ENCODE results near the gene LGALS3. TPM values are rescaled to one million over a fixed set of nuclear protein-coding genes. Genes with fewer than 3 reads are reported as not detected.

The LGALS3 gene
- total RNA-seq, 1 donor from 2014 or later = 246 TPM

DNA sequence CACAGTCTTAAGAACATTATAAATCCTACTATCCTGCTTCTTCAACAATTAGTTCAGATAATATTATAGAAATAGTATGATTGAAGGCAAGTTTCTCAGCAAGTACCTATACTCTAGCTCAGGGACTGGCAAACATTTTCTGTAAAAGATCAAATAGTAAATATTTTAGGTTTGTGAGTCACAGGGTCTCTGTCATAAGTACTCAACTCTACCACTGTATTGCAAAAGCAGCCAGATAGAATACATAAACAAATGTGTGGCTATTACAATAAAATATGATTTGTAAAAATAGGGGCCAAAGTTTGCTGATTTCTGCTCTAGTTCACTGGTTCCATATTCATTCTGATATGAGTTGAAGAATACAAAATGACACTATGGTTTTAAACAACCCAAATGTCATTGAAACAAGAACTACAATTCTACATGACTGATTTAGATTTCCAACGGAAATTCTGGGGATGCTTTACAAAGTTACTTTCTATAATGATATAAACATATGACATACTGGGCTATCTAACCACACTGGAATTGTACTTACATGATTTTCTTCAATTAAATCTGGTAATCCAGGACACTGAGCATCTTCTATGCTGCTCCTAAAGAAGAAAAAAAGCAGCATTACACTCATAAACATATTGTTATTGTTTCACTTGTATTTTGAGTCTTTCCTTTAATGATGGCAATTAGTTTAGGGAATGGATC is 23.2 kb downstream of the LGALS3 start:
- ATAC-seq (ENCODE audit: poor library complexity) = no peak
- intact Hi-C loops (cut with DNase I) = no loop called here

DNA sequence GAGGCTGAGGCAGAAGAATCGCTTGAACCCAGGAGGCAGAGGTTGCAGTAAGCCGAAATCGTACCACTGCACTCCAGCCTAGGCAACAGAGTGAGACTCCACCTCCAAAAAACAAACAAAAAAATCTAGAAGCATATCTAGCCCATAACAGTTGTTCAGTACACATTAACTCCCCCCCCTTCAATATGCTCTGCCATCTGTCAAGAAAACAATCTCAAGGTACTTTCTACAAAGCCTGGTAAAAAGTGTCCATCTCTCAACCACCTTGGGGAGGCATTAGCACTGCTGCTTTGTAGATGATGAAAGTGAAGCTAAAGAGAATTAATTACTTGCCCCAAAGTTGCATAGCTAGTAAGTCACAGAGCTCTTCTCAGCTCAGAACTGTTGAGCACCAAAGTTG is 24.9 kb downstream of the LGALS3 start:
- ATAC-seq (ENCODE audit: poor library complexity) (no peak), DNase-seq (no peak)
- intact Hi-C loops (cut with DNase I) = no loop called here

More for the DNA sequence above, 23.2 kb downstream of the LGALS3 start:
- no peak for DNase-seq

- DNase-seq = no peak
- intact Hi-C loops (cut with DNase I) = loop anchor here (5.0 kb wide), 1 partner anchor 65 kb away; no protein-coding TSS in a partner anchor
Measured at GRCh38 chr14:55157080-55157479, 28.0 kb downstream of the LGALS3 start.

GRCh38 chr14:55158412-55158811 is 29.4 kb downstream of the LGALS3 start:
- ATAC-seq (ENCODE audit: poor library complexity) = no peak
- intact Hi-C loops (cut with DNase I) = loop anchor here (5.0 kb wide), 1 partner anchor 66 kb away; no protein-coding TSS in a partner anchor
- no peak for DNase-seq

More at GRCh38 chr14:55157080-55157479, 28.0 kb downstream of the LGALS3 start:
- no peak for ATAC-seq (ENCODE audit: poor library complexity)

DNA sequence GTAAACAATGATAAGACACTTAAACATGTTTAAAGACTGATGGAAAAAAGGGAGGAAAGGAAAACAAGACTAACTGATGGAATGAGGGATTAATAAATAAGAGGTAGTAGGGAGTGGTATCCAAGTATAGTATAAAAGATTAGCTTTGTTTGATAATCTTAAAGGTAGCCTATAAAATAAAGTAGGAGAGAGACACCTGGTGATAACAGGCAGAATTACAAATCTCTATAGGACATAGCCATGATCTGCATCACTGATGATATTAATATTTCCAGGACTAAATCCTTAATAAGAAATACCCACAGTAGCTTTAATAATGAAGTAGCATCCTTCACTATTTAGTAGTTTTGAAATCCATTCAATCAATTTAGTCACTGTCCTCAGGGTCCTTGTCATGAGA is 31.9 kb downstream of the LGALS3 start:
- no peak for DNase-seq
- intact Hi-C loops (cut with DNase I) = no loop called here
- ATAC-seq (ENCODE audit: poor library complexity) = peak; percentile 77

GRCh38 chr14:55170526-55170925 is 41.5 kb downstream of the LGALS3 start:
- intact Hi-C loops (cut with DNase I) = no loop called here
- no peak for ATAC-seq (ENCODE audit: poor library complexity)
- no peak for DNase-seq

GRCh38 chr14:55180006-55180405 is 51.0 kb downstream of the LGALS3 start:
- DNase-seq (no peak), ATAC-seq (ENCODE audit: poor library complexity) (no peak)
- intact Hi-C loops (cut with DNase I) = no loop called here

DNA sequence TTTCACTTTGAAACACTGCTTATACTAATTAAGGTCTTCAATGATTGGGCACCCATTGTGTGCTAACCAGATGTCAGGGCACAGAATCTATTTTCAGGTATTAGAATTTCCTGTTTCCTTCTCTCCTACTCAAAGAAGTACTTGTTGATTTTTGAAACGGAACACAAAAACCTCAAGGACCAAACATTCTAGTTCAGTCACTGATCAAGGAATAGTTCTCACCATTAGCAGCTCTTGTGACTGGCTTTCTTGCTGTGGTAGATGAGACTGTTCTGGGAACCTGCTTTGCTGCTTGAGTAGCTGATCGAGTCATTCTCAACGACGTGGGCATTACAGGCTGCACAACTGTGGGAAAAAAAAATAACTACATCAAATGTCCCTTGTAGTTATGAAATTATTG is 51.4 kb downstream of the LGALS3 start:
- DNase-seq = no peak
- no peak for ATAC-seq (ENCODE audit: poor library complexity)
- intact Hi-C loops (cut with DNase I) = no loop called here

DNA sequence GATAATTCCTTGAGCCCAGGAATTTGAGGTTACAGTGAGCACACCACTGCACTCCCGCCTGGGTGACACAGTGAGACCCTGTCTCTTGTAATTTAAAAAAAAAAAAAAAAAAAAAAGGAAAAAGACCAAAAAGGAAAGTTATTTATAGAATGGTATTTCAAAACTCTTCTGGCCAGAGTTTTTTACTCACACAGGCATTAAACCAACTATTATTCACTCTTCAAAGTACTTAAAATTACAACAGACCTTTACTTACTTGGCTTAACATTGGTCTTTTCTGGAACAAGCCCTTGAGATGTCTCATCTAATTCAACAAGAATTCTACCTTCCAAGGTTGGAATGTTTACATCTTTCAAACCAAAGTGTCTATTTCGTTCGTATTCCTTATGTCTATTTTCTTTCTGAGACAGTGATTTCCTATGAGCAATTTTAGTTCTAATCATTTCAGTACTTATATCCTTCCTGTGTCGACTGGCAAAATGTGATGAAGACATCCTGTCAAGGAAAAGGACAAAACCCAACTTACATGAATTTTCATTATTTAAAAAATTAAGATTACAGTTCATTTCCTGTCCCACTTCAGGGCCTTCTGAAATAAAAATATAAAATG is 59.7 kb downstream of the LGALS3 start:
- ATAC-seq (ENCODE audit: poor library complexity) (no peak), DNase-seq (no peak)
- intact Hi-C loops (cut with DNase I) = no loop called here

DNA sequence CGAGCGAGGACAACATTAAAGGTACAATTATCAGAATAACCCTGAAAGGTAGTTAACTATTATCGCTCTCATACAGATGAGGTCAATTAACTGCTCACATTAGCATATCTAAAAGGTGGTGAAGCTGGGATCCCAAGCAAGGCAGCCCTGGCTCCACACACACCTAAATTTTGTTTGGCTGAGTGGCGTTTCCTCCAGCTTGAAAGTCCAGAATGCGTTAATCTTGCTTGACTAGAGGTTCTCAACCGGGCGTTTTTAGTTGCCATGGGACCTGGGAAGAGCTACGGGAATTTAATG is 61.8 kb downstream of the LGALS3 start:
- ATAC-seq (ENCODE audit: poor library complexity) (no peak), DNase-seq (no peak)
- intact Hi-C loops (cut with DNase I) = no loop called here

DNA sequence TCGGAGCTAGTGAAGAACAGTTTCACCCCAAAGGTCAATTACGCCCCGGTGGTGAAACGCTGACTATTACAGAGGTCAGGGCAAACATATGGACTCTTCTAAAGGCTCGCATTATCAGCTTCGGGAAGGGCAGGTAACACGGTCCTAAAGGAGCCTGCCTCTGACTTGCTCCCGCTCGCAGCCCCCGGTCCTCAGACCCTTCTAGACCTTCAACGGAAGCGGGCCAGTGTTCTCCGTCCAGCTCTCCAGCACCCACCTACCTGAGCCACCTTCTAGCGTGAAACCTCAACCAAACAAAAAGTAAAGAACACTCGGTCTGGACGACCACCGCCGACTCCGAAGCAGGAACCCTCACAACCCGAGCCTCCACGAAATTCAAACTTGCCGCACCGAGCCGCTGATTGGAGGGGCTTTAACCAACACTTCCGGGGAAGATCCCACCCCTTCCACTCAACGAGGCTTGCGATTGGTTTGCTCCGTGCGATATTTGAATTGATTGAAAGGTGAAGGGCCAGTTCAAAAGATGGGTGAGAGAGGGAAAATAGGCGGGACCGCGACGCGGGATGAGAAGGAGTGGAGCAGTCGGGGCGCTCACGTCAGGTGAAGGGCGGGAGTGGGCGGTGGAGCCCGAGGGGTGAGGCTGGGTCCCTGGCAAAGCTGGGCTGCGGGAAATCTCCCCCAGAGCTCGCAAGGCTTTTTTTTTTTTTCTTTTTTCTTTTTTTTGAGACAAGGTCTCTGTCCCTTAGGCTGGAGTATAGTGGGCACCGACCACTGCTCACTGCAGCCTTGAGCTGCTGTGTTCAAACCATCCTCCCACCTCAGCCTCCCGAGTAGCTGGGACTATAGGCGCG is 62.4 kb downstream of the LGALS3 start, which contains the start of gene DLGAP5:
Gene DLGAP5 (minus strand): TSS at position 383 of the 851 bp plus-strand sequence. CDS start 2,406 bp downstream, outside the sequence.
- intact Hi-C loops (cut with DNase I) = no loop called here
- DNase-seq (peak; percentile 95), ATAC-seq (ENCODE audit: poor library complexity) (peak; percentile 99)

DNA sequence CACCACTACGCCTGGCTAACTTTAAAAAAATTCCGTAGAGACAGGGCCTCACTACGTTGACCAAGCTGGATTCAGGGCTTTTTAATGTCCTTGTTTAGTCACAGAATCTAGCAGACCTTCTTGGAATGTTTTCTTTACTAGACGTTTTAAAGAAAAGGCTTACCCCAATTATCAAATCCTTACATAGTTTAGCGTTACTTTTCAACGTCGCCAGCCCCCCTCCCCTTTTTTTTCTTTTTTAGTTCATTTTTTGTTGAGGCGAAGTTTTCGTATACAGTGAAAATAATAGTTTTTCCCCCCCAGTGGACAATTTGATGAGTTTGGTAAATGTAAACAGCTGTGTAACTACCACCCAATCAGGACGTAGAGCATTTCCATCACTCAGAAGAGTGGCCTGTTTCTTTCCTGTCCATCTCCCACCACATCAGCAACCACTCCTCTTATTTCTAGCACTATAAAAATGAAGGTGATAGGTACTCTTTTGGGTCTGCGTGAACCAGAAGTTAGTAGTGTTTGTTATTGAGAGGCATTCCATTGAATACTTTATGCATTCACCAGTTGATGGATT is 63.1 kb downstream of the LGALS3 start:
- ATAC-seq (ENCODE audit: poor library complexity) (no peak), DNase-seq (no peak)
- intact Hi-C loops (cut with DNase I) = no loop called here

DNA sequence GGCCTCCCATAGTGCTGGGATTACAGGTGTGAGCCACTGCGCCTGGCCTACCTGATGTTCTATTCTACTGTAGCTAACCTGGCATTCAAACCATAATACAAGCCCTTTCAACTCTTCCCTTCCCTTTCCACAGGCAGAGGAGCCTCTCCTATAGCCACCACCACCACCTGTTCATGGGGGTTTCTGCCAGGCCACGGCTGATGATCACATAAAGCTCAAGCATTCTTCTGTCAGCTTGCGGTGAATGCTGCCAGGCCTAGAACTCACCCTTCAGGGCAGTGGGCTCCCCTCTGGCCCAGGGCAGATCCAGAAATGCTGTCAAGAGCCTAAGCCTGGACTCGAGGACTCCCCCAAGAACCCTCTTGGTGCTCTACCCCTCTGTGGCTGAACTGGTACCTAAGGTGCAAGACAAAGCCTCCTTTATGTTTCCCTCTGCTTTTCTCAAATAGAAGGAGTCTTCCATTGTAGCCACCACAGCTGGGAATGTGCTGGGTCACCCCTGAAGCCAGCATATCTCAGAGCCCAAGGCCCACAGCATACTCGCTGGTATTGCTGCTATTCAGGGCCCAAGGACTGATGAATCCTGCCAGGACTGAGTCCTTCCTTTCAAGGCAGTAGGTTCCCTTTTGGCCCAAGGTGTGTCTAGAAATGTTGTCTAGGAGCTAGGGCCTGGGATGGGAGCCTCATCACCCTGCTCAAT is 65.8 kb downstream of the LGALS3 start:
- no peak for ATAC-seq (ENCODE audit: poor library complexity)
- no peak for DNase-seq
- intact Hi-C loops (cut with DNase I) = no loop called here

Other genes with a start within 250 kb of the LGALS3 start
- gene GCH1, start 226.4 kb upstream of the LGALS3 start, total RNA-seq = 1.9 TPM
- gene WDHD1, start 102.2 kb upstream of the LGALS3 start, total RNA-seq = 1.5 TPM
- gene SOCS4, start 102.0 kb upstream of the LGALS3 start, total RNA-seq = 15.2 TPM
- gene MAPK1IP1L, start 77.6 kb upstream of the LGALS3 start, total RNA-seq = 49.5 TPM
- 0.27 TPM for gene DLGAP5, start 62.3 kb downstream of the LGALS3 start, total RNA-seq
- gene FBXO34, start 142.2 kb downstream of the LGALS3 start, total RNA-seq = 24.6 TPM

Data from Right ventricle myocardium superior (tissue), 1 donor.